ENCODE results near the gene ASPG. TPM values are rescaled to one million over a fixed set of nuclear protein-coding genes. Genes with fewer than 3 reads are reported as not detected.

Gene ASPG
- 1 to 10 TPM; 1.3 to 3.2 TPM for total RNA-seq
- long read RNA-seq, donor 1, full-length matches to known transcripts = 2 of 2 reads
- long read RNA-seq, donor 1, partial matches to known transcripts = 0 of 2 reads
- long read RNA-seq, donor 1, other reads (novel, unspliced or antisense) = 0 of 2 reads
- long read RNA-seq, donor 2, full-length matches to known transcripts = 3 of 5 reads
- long read RNA-seq, donor 2, partial matches to known transcripts = 0 of 5 reads
- long read RNA-seq, donor 2, other reads (novel, unspliced or antisense) = 2 of 5 reads

DNA sequence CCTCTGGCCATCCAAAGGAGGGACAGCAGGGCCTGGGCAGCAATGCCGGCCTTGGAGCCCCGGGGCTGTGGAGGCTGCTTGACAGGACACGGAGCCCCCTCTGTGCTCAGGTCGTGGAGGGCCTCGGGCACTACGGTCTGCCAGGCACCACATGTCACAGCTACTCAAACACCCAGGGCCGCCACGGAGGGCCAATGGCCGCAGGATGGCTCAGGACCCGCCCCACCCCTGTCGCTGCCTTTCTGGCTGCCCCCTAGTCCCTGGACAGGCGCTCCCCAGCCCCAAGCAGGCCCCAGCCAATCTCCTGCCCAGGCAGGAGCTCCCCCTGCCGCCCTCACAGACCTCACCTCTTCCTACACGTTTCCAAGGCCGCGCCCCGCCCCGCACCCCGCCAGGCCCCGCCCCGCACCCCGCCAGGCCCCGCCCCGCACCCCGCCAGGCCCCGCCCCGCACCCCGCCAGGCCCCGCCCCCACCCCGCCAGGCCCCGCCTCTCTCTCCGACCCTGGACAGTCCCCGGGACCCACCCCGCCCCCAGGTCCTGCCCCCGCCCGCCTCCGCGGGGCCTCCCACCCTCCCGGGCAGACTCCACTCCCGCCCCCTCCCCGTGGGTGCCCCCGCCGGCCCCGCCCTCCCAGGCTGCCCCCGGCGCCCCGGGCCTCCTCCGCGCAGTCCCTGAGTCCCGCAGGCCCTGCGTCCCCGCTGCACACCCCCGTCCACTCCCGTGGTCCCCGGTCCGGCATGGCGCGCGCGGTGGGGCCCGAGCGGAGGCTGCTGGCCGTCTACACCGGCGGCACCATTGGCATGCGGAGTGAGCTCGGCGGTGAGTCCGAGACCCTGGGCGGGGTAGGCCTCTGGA, at the start of gene ASPG:
TSS of gene ASPG (plus strand) at position 669 of the 857 bp plus-strand sequence. CDS start at position 740, 71 bp downstream.
- intact Hi-C loops (cut with DNase I) = loop anchor here in 1 of 2 donors (5.0 kb wide), 1 partner anchor 557 kb away; no protein-coding TSS in a partner anchor
- DNase-seq (ENCODE audit: low spot score) = peak; percentile 83

DNA sequence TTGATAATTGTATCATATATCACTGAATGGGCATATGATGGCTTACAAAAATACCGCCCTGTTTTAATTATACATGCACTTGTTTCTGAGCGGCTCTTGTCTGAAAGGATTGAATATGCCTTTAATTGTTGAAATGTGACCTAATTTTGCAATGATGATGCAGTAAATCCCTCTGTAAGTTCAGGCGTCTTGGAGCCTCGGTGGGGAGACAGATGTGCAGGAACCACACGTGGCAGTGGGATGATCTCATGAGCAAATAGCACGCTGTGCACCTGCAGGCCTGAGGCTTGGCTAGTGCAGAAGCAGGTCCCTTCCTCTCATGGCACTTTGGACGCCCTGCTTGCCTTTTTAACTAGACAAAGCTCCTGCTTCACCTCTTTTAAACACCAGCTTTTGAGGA, 49.3 kb upstream of the ASPG start:
- intact Hi-C loops (cut with DNase I) = no loop called here
- no peak for DNase-seq (ENCODE audit: low spot score)

DNA sequence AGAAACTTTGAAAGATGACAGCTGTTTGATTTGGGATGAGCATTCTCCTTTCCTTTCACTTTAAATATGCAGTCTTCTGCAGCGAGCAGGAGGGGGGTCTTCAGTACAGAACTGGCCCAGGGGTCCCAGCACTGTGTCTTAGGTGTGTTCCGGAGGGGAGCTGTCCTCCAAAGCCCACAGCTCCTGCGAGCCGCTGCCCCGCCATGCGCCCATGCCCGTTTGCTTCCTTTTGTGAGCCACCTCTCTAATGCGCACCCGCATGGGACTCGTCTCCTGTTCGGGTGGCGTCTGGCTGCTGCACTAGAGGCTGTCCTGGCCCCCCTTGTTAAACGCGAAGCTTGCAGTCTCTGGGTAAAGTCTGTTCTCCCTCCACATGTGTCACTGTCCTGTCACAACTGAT, 48.4 kb upstream of the ASPG start:
- no peak for DNase-seq (ENCODE audit: low spot score)
- intact Hi-C loops (cut with DNase I) = no loop called here

DNA sequence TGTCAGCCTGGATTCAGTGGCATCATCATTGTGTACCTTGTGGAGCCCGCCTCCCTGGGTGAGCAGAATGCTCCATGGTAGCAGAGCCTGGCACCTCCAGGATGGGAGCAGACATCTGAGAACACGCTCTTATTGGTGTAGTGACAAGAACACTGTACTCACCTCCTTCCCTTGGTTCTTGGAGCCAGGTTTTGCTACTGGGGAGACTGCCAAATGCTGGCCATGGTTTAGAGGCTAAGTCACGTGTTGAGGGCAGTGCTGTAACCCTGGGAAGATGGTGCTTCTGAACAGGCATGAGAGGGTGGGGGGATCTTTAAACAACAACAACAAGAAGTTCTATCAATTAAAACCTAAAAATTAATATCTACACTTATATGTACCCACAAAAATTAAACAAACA, 47.6 kb upstream of the ASPG start:
- intact Hi-C loops (cut with DNase I) = no loop called here
- no peak for DNase-seq (ENCODE audit: low spot score)

DNA sequence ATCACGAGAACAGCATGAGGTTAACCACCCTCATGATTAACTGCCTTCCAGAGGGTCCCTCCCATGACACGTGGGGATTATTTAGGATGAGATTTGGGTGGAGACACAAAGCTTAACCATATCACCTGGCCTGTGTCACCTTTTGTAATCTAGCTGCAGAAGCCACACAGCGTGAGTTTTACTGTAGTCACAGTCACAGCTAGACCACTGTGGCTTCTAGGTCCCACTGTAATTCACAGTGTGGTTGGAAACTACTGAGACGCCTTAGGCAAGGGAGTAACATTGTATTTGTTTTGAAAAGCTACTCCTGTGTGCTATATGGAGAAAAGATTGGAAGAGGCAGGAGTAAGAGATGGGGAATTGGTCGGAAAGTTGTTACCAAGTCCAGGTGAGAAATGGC, 46.3 kb upstream of the ASPG start:
- DNase-seq (ENCODE audit: low spot score) = no peak
- intact Hi-C loops (cut with DNase I) = no loop called here

DNA sequence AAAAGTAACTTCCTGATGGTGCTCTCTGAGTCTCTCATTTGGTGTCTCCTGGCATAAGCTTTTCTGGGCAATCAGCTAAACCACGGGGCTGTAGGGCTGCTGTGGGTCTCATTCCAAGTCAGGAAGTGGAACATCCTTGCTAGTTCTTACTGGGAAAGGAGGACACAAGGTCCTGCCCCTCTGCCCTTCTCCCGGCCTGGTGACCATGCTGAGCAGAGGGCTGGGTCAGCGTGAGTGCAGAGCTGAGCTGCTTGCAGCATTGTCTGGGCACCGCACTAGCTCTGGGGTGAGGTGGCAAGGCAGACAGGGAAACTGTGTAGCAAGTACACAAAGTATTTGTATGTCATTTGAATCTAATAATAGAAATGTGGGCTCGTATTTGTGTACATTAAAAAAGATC, 45.0 kb upstream of the ASPG start:
- intact Hi-C loops (cut with DNase I) = no loop called here
- no peak for DNase-seq (ENCODE audit: low spot score)

DNA sequence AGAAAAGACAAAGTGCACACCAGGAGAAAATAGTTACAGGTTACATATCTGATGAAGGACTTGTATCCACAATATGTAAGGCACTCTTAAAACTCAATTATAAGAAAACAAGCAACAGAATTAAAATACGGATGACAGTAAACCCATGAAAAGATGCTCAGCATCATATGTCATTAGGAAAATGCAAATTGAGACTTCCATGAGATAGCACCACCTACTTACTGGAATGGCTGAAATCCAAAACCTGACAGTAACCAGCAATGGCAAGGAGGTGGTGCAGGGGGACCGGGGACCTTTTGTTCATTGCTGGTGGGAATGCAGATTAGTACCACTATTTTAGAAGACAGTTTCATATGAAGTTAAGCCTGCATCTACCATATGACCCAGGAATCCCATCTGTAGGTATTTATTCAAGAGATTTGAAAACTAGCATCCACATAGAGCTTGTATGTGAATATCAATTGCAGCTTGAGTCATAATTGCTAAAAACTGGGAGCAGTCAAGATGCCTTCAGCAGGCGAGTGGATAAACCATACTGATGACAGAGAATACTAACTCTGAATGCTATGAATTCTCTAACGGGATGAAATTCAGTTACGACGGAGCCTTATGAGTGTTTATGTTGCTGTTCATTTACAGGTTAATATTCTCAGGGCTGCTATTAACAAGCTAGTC, 43.9 kb upstream of the ASPG start:
- intact Hi-C loops (cut with DNase I) = no loop called here
- DNase-seq (ENCODE audit: low spot score) = no peak

DNA sequence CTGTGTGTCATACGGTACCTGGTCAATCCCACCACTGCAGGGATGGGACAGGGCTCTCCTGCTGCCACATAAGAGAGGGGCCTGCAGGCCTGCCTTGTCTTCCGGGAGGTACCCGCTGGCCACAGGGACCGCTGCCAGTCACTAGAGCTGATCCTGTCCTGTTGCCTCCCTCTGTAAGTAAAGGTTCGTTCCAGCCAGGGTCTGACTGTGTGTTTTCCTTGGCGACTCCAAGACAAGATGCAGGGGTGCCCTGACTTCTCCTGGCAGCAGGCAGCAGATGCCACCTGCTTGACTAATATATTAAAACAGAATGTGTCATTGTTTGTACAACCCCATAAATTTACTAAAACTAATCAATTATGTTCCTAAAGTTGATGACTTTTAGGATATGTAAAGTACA, 41.5 kb upstream of the ASPG start:
- intact Hi-C loops (cut with DNase I) = no loop called here
- DNase-seq (ENCODE audit: low spot score) = no peak

DNA sequence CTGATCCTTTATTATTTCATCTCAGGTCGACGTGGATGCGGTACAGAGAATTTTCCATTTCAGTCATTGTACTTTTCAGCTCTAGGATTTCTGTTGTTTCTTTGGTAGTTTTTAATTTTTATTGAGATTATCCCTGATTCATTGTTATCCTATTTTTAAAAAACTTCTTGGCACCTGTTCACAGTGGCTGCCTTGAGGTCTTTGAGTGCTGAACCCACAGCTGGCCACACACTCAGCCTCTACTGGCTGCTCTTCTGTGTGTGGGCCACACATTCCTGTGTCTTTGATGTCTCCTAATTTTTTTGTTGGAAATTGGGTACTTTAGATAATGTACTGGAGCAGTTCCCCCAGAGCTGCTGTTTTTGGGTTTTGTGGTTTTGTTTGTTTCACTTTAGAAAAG, 37.7 kb upstream of the ASPG start:
- intact Hi-C loops (cut with DNase I) = no loop called here
- no peak for DNase-seq (ENCODE audit: low spot score)

DNA sequence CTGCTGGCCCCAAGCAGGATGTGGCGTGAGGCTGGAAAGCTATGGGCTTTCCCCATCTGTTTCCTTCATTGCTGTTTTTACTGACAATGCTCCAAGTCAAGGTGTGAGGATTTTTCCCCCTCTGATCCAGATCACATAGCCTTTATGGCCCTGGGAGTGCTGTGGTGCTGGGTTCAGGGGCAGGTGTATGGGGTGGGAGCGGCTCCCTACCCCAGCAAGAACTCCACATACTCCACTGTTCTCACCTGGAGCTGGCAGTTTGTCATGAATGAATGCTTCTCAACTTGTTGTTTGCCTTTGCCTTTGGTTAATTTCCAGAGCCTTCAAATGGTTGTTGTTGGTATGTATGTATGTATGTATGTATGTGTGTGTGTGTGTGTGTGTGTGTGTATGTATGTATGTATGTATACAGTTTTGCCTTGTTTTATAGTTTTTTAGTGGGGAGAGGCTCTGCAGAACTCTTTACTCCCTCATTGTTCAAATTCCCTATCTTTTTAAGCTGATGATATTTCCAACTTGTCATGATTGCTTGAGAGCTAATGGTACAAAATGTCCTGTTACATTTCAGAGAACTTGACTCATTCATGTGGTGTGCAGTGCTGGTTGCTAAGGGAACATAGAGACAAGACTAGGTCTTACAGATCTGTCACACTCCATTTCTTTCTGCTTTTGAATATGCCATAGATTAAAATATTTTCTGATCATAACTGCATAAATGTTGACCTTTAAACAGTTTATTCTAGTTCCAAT, 36.6 kb upstream of the ASPG start:
- DNase-seq (ENCODE audit: low spot score) = no peak
- intact Hi-C loops (cut with DNase I) = no loop called here

DNA sequence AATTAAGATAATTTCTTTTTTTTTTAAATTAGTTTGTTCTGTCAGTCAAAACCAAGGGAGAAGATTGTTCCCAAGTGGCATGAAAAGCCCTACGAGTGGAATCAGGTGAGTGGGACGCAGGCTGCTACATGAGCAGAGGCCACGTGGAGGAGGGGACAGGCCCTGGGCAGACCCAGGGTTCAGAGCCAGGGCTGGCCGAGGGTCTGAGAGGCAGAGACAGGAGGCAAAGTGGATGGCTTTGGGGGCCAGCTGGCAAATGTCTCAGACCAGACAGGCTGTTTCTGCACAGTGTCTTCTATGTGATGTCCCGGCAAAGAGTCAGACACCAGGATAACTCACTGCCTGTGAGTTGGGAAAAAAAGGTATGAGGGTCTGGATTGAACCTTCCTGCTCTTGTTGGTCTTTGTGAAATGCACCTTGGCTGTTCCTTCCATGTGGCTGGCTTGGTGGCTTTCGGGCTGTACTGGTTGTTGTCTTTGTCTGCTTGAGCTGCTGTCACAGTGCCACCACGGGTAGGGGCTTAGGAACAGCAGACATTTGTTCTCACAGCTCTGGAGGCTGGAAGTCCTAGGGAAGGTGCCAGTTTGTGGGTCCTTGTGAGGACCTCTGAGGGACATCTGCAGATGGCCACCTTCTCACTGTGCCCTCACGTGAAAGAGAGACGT, 35.8 kb upstream of the ASPG start:
- DNase-seq (ENCODE audit: low spot score) = no peak
- intact Hi-C loops (cut with DNase I) = no loop called here

DNA sequence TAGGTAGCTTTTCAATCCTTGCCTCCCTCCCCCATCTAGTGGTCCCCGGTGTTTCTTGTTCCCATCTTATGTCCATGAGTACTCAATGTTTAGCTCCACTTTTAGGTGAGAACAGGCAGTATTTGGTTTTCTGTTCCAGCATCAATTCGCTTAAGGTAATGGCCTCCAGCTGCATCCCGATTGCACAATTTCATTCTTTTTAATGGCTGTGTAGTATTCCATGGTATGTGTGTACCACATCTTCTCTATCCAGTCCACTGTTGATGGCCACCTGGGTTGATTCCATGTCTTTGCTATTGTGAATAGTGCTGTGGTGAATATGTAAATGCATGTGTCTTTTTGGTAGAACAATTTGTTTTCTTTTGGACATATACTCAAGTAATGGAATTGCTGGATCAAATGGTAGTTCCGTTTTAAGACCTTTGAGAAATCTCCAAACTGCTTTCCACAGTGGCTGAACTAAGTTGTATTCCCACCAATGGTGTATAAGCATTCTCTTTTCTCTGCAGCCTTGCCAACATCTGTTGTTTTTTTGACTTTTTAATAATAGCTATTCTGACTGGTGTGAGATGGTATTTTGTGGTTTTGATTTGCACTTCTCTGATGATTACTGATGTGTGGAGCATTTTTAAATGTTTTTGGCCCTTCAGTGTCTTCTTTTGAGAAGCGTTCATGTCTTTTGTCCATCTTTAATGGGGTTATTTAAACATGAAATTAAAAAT, 34.2 kb upstream of the ASPG start:
- no peak for DNase-seq (ENCODE audit: low spot score)
- intact Hi-C loops (cut with DNase I) = no loop called here

DNA sequence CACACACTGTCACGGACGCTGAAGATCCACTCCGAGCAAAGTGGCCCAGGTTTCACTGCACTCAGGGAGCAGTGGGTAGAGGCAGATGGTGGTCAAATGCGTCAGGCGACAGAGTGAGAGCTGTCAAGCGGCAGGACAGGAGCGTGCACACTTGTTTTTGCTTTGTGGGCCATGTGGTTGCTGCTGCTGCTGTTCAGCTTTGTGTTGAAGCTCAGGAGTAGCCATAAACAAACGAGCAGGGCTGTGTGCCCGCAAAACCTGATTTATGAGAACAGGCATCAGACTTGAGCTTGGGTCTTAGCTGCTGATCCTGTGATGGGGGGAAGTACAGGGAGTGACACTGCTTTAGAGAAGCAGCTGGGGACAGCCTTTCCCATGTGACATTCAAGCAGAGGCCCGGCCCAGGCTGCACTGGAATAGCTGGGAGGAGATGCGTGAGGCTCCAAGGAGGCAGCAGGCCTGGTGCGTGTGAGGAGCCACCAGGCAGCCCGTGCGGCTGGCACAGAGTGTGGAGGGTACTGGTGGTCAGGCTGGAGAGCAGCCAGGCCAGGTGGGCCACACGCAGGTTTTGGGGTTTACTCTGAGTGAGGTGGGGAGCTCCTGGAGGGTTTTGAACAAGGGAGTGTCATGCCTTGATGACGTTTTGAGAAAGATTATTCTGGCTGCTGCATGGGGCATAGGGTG, 31.1 kb upstream of the ASPG start:
- intact Hi-C loops (cut with DNase I) = no loop called here
- DNase-seq (ENCODE audit: low spot score) = no peak

DNA sequence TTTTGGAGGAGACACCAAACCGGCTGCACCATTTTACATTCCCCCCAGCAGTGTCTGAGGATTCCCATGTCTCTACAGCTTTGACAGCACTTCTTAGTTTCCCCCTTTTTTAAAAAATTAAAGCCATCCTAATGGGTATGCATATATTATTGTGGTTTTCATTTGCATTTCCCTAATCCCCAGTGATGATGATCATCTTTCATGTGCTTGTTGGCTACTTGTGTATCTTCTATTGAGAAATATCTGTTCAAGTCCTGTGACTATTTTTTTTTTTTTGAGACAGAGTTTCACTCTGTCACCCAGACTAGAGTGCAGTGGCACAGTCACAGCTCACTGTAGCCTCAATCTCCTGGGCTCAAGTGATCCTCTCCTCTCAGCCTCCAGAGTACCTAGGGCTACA, 23.2 kb upstream of the ASPG start:
- no peak for DNase-seq (ENCODE audit: low spot score)
- intact Hi-C loops (cut with DNase I) = no loop called here

DNA sequence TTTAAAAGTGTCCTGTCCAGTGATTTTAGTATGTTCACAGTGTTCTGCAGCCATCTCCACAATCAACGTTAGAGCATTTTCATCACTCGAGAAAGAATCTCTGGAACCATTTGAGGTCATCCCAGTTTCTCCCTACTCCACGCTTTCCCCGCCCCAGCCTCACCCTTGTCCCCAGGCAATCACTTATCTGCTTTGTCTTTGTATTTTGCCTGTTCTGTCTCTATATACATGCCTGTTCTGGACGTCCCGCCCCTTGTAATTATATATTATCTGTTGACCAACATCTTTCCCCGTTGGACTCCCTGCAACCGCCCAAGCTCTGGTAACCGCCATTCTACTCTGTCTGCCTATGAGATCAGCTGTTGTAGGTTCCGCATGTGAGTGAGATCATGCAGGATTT, 21.5 kb upstream of the ASPG start:
- no peak for DNase-seq (ENCODE audit: low spot score)
- intact Hi-C loops (cut with DNase I) = no loop called here

DNA sequence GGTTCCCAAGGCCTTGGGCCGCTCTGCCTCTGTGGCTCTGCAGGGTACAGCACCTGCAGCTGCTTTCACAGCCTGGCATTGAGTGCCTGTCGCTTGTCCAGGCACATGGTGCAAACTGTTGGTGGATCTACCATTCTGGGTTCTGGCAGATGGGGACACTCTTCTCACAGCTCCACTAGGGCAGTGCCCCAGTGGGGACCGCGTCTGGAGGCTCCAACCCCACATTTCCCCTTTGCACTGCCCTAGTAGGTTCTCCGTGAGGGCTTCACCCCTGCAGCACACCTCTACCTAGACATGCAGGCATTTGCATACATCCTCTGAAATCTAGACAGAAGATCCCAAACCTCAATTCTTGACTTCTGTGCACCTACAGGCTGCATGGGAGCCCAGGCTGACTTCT, 19.2 kb upstream of the ASPG start:
- intact Hi-C loops (cut with DNase I) = no loop called here
- no peak for DNase-seq (ENCODE audit: low spot score)

DNA sequence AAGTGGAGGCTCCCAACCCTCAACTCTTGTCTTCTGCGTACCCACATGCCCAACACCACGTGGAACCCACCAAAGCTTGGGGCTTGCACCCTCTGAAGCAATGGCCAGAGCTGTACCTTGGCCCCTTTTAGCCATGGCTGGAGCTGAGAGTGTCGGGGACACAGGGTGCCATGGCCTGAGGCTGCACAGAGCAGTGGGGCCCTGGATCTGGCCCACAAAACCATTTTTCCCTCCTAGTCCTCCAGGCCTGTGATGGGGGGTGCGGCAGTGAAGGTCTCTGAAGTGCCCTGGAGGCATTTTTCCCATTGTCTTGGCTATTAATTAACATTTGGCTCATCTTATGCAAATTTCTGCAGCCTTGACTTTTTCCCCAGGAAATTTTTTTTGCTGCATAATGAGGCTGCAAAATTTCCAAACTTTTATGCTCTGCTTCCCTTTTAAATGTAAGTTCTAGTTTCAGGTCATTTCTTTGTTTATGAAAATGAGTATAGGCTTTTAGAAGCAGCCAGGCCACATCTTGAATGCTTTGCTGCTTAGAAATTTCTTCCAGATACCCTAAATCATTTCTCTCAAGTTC, 18.7 kb upstream of the ASPG start:
- DNase-seq (ENCODE audit: low spot score) = no peak
- intact Hi-C loops (cut with DNase I) = no loop called here

DNA sequence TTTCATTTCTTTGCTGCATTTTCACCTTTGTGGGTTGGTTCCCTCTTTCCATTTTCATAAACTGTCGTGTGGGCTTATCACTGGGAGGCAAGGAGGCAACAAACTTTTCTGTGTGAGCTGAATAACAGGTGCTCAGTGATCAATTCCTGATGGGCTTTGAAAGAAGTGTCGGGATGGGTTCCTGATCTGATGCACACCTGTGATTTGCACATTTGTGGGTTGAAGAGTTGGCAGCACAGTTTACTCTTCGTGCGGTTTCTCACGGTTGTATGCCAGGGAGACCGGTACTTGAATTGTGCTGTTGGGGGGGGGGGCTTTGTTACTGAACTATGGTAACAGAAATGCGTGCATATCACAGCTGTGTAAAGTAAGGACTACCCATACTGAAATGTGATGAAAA, 16.0 kb upstream of the ASPG start:
- no peak for DNase-seq (ENCODE audit: low spot score)
- intact Hi-C loops (cut with DNase I) = no loop called here
